ENCODE data around the gene C2orf74.

GRCh38 chr2:61181382-61182058 lies 19.5 kb downstream of the C2orf74 start:
- TF ChIP-seq GATA2 (IDR thresholded peaks at IDR 0.05; ENCODE audit: low read depth, low read length): no peak
- TF ChIP-seq GATA3 (IDR thresholded peaks at IDR 0.05; ENCODE audit: low read depth, low read length): no peak
